Measurements from ENCODE around the gene CEP128.

CEP128 gene

GRCh38 chr14:80606347-80606772 lies 335.2 kb downstream of the CEP128 start:
- DNase-seq: no peak

GRCh38 chr14:80605536-80605935 lies 336.0 kb downstream of the CEP128 start:
- DNase-seq: no peak

- no peak for DNase-seq
These were observed 338.6 kb downstream of the CEP128 start for GRCh38 chr14:80602946-80603345.

GRCh38 chr14:80587096-80587724 lies 354.3 kb downstream of the CEP128 start:
- no peak for DNase-seq

- no peak for DNase-seq
These were observed 355.4 kb downstream of the CEP128 start for GRCh38 chr14:80586131-80586530.

GRCh38 chr14:80585506-80585835 lies 356.1 kb downstream of the CEP128 start:
- DNase-seq: no peak

GRCh38 chr14:80584744-80585505 lies 356.6 kb downstream of the CEP128 start:
- no peak for DNase-seq

- no peak for DNase-seq
These were observed 363.9 kb downstream of the CEP128 start for GRCh38 chr14:80577599-80577998.

- DNase-seq: no peak
These were observed 365.1 kb downstream of the CEP128 start for GRCh38 chr14:80576401-80576800.

DNA sequence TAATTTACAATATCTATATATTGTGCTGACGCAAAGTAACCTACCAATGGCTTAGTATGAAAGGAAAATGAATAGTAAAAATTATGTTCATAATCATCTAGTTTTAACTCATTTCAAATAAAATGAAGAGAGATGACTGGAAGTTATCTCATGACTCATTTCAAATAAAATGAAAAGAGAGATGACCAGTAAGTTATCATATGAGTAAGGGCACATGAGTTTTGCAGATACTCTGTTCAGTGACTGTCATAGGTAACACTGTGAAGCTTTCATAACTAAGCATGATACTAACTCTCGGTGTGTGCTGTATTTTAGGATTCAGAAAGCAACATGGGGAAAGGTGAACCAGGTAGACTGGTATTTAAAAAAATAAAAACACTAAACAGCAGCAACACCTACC lies 365.8 kb downstream of the CEP128 start:
- DNase-seq: no peak

GRCh38 chr14:80572666-80573065 lies 368.9 kb downstream of the CEP128 start:
- no peak for DNase-seq

DNA sequence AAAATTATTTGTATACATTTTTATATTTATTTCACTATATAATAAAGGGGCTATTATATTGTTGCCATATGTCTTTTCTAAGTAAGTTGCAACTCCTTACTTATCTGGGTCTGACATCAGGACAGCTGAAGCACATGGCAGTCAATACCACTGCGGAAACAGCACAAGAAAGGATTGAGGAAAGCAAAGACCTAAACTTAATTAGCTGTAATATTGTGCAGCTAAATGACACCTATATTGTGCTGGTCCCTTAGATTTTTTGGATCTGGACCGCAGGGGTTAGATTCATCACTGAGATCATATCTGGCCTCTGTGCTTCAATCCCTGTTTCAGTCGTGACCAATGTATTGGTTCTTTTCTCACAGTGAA lies 370.6 kb downstream of the CEP128 start:
- DNase-seq: no peak

DNA sequence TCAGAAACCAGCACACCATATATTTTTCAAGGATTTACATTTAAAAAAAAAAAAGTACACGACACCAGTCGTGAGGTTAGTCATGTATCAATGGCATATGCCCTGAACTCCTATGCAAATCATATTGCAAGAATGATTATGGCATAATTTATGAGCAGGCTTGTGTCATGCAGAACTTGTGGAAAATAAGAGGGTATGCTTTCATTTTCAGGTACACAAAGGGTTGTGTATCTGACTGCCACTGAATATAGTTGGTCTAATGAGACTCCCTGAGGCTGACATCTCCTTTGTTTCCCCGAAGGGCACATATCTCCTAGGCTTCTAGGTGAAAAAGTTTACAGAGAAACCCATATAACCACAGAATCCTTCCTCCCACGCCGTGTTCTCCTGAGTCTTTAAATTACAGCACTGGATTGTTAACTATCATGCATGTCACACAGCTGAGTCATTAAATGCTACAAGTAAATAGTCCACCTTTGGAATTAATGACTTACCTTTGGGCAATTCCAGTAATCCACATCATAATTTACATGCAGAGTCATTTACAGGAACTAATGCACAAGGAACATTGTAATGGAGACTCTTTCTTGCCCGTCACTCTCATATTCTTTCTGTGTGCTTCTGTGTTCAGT lies 373.5 kb downstream of the CEP128 start:
- DNase-seq: no peak

DNA sequence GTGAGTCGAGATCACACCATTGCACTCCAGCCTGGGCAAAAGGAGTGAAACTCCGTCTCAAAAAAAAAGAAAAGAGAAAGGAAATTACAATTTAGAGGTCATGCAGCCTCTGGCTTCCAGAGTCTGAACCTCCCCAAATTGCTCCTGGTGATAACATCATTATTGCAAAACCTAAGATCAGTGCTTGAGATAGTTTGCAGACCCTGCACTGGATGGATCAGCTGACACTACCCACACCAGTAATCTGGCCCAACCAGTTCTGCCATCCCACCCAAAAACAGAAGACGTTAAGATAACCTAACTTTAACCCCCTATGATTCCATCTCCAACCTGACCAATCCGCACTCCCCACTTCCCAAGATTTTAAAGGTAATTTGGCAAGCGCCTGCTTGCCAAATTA lies 376.5 kb downstream of the CEP128 start:
- DNase-seq: no peak

GRCh38 chr14:80564051-80564450 lies 377.5 kb downstream of the CEP128 start:
- DNase-seq: no peak

GRCh38 chr14:80560800-80561657 lies 380.5 kb downstream of the CEP128 start:
- DNase-seq: no peak

DNA sequence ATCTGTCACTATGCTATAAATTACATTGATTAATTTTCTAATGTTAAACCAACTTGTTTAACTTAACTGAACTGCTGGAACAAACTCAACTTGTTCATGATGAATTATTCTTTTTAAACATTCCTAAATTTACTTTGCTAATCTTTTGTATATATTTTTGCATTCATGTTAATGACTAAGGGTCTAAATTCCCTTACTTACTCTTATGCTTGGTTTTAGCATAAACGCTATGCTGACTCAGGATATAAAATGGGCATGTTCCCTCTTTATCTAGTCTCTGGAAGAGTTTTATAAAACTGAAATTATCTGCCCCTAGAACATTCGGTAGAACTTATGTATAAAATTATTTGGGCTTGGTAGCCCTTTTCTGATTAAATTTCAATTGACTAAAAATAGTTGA lies 387.4 kb downstream of the CEP128 start:
- DNase-seq: no peak

DNA sequence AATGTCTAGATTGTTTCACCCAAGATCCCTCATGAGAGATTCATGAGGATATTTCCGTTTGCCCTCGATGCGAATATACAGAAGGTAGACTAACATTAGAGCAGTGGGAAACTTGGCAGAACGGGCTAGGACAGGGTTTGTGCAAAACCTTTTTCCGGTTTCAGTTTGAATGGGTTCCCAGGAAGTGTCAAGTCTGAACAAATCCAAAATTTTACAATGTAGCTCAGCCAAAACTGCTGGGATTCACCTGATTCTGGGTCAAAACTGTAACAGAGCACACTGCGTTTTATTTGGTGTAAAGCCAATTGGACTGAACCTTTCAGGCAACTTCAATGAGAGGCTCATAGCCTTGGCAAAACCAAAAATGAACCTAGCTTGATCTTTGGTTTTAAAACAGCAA lies 392.4 kb downstream of the CEP128 start:
- DNase-seq: no peak

- no peak for DNase-seq
These were observed 395.3 kb downstream of the CEP128 start for GRCh38 chr14:80545935-80546854.

- no peak for DNase-seq
These were observed 397.2 kb downstream of the CEP128 start for GRCh38 chr14:80544366-80544765.

- no peak for DNase-seq
These were observed 398.3 kb downstream of the CEP128 start for GRCh38 chr14:80543211-80543610.

DNA sequence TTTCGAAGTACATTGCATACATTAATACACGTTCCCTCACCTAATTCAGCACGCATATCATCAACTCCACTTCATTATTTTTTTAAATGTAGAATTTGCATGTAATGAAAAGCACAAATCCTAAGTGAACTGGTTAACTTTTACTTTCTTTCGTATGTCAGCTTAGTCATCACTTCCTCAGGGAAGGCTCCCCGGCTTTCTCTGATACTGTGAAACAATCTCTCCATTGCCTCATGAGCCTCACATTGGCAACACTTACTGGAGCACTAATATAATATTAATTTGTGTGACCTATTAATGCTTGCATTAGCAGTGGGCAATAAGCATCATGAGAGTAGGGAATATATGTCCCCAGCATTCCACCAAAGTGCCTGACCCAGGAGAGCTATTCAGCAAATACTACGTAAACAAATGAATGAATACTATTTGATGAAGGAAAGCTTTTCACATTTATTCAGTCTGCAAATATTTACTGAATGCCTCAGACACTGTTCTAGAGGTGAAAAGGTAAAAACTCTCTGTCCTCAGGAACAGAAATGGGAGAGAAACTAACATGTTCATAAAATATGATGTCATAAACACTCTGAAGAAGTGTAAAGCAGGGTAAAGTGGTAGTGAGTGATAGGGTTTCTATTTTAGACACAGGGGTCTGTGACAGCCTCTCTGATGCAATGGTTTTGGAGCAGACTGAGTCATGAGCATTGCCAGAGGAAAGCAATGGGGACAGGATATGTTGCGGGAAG lies 402.7 kb downstream of the CEP128 start:
- DNase-seq: no peak

Measured in activated naive CD4-positive, alpha-beta T cell (primary cell).